NCI-H82 treated with DMSO at 0.1 percent for 48 hours (cell line): ENCODE measurements around the gene VTI1A.

Source experiments
- DNase-seq: peaks from one replicate; lab custom pipeline; 2025; ENCODE audit not compliant: unreplicated experiment; lab: John Stamatoyannopoulos, UW

The VTI1A gene

DNA sequence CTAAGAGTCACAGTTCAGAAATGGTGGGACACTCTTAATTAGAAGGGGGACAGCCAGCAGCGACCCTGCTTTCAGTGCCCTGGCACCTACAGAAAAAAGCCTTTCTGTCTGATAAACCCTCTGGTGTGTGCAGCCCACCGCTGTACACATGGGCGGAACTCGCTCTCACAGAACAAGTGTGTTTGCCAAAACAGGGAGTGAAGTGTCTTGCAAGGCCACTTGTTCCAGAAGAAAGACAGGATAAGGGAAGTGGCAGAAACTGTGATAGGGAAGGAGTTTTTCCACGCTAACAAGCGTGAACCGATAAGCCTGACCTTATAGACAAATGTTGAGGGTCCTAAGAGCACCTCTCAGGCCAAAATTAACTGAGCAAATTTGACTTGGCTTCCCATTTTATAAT is 299.3 kb downstream of the VTI1A start:
- DNase-seq = no peak

DNA sequence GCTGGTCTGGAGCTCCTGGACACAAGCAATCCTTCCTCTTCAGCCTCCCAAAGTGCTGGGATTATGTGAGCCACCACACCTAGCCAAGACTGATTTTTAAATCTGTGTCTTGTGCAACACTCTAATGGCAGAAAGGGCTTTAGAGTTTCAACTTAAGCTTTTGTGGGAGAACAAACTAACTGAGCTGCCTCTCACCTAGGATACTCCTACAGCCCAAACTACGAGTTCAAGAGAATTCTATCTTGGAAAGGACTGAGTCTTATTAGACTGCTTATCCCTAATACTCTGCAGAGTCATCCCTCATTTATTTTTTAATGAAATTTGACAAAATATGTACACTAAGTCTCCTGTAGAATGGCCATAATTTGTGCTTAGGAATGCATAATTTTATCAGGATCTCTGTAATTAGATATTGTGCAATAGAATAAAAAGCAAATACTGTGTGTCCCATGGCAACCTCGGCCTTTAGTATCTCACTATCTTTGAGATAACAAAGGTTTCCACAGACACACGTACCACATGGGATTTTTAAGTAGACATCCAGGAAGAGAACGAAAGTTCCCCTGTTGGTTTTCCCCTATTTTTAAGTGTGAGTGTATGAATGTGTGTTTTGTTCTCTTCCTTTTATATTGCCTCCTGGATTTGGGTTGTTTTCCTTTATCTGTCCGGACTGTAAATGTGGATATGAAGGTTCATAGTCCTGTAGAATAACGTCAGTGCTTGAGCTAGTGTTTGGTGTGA is 303.6 kb downstream of the VTI1A start:
- no peak for DNase-seq

DNA sequence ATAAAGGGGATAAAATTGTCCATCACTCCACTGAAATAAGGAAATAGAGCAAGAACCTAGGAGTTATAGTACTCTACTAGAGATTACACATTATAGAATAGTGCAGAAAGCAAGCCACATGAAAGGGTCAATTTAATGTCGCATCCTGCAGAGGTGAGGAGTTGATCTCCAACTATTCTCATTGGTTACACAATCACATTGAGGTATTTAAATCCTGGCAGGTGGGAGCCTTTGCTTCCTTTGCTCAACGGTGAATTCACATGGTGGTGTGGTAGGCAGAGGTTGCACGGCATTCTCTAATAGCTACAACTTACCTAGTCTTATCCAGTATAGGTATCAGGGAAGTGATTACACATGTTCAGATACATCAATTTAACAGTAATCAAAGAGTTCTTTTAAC is 304.6 kb downstream of the VTI1A start:
- no peak for DNase-seq

DNA sequence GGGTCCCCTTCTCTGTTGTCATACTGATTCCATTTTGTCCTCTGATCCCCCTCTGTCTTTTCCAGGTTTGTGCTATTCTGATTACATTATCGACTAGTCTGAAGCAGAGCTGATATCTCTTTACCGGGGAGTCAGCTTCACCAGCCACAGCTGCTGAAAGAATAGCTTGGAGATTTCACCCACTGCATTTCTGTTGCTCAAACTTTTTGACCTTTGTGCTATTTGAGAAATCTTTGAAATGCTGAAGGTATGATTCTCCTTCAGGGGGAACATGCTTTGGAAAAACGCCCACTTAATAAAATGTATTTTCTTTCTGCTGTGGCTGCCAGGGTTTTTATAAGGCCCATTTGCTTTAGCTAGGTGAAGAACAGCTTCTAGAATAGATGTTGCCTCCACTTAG is 305.3 kb downstream of the VTI1A start:
- no peak for DNase-seq

GRCh38 chr10:112753961-112754411 is 307.0 kb downstream of the VTI1A start:
- no peak for DNase-seq

GRCh38 chr10:112755446-112756234 is 308.6 kb downstream of the VTI1A start:
- no peak for DNase-seq

- no peak for DNase-seq
Observed at GRCh38 chr10:112756235-112756527, 309.2 kb downstream of the VTI1A start.

DNA sequence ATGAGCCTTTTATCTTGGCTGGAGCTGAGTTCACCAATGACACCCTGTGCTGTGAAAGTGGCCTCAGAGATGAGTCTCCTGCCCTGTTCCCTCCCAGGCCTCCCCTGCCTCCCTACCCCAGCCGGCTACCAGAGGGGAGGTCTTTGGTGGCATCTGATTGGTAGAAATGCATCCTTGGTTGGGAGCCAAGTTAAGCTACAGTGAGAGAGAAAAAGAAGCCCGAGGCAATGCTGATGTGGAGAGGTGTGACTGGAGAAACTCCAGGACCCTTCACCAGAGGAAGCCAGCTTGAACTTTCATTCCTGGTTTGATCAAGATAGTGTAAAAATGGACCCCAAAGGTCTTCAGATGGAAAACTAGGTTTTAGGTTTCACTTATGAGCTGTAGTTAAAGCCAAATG is 311.9 kb downstream of the VTI1A start:
- no peak for DNase-seq

- DNase-seq = no peak
Observed at GRCh38 chr10:112759496-112759895, 312.5 kb downstream of the VTI1A start.

GRCh38 chr10:112761256-112761655 is 314.2 kb downstream of the VTI1A start:
- no peak for DNase-seq

GRCh38 chr10:112763916-112764520 is 317.0 kb downstream of the VTI1A start:
- DNase-seq = no peak

- DNase-seq = no peak
Observed at GRCh38 chr10:112765717-112766235, 318.8 kb downstream of the VTI1A start.

- DNase-seq = no peak
Observed at GRCh38 chr10:112766636-112767035, 319.6 kb downstream of the VTI1A start.

GRCh38 chr10:112767156-112767555 is 320.1 kb downstream of the VTI1A start:
- no peak for DNase-seq

- DNase-seq = no peak
Observed at GRCh38 chr10:112768121-112768520, 321.1 kb downstream of the VTI1A start.

DNA sequence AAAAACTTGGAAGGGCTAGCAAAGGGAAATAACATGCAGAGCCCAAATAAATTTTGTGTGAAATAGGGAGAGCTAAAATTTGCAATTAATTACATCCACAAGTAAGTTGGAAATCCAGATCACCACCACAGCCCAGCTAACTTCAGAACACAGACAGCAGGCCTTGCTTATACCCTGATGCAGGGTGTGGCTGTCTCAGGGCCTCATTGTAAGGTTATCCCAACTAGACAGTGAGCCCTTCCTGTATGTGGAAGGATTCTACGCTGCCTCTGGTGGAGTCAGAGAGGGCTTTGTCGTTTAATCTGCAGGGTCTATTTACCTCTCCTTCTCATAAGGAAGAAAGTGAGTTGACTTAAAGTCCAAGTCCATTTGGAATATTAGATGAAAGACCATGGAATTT is 322.1 kb downstream of the VTI1A start:
- no peak for DNase-seq

DNA sequence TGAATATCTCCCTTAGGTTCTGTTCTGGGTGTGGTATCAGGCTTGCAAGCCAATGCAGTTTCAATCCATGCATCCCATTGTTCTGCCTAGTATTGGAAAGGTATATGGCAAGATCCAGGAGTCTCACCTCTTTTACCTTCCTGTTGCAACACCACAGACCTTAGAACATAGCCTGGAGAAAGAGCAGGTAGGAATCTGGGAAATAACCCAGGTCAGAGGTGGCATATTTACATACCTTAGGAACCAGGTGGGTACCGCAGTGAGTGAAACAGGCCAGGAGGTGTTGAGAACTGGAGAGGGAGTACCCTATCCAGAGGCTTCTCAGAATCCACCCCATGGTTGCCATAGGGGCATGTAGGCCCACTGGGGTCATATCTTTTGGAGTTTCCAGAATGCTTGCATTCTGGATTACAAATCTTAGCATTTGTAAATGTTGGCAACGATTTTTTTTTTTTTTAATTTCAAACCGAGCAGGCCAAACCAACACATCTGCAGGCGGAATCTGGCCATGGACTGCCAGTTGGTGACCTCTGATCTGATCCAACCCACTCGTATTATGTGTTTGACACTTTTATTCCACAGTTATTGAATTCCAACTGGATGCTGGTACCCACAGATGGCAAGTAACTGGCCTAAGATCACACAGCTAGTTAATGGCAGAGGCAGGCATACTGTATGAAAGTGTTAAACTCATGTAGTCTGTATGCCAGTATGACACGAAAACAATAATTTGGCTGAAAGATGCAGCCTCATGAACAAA is 322.8 kb downstream of the VTI1A start:
- DNase-seq = no peak

GRCh38 chr10:112771733-112772132 is 324.7 kb downstream of the VTI1A start:
- no peak for DNase-seq

- DNase-seq = no peak
Observed at GRCh38 chr10:112773783-112774182, 326.8 kb downstream of the VTI1A start.

DNA sequence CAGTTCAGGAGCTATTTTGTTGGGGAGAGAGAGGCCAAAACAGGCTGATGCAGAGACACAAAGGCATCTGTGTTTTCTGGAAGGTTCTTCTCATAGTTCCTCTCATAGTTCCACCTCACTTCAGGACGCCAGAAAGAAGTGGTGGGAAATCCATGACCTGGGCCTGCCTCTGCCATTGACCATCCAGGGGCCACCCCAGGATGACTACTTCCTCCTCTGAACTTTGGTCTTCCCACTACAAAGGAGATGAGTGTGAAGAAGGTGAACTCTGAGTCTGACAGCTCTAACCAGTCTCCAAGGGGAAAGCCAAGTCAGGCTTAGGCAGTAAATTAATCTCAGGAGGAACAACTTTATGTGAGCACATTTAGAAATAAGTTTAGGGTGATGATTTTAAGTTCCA is 327.2 kb downstream of the VTI1A start:
- no peak for DNase-seq

- no peak for DNase-seq
Observed at GRCh38 chr10:112774798-112775197, 327.8 kb downstream of the VTI1A start.
